ENCODE measurements around the gene MYOZ2.

- no peak for TF ChIP-seq CTCF (IDR thresholded peaks at IDR 0.05; ENCODE audit: low read length)
- TF ChIP-seq EZH2 (IDR thresholded peaks at IDR 0.05; ENCODE audit: borderline replicate concordance, low read length) = no peak
These were observed 17.1 kb downstream of the MYOZ2 start for GRCh38 chr4:119152741-119153140.

Data from OCI-LY1 (cell line).